HG02798 (cell line): ENCODE results near the gene ATP10A.

ENCODE experiments used
- ATAC-seq: cut with Tn5 transposase; IDR thresholded peaks from one replicate; pipeline ENCODE4 v1.9.1; 2021; ENCODE audit warnings: mild to moderate bottlenecking; ENCODE audit not compliant: unreplicated experiment, poor library complexity

The ATP10A gene

DNA sequence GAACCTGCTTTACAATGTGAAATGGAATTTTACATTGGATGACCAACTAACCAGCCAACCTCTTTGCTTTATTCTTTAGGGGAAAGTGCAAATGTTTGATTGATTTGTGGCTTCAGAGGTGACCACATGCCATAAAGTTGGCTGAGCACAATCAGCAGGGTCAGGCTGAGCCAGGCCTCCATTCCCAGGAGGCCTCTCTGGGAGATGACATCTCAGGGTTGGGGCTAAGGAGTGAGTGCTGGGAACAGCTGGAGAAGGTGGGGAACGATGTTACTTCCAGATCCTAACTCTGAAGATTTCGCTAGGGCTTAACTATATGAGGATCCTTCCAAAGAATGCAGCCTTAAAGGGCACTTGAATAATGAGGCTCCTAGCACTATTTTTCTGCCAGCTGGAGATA is 131.7 kb downstream of the ATP10A start:
- no peak for ATAC-seq

GRCh38 chr15:25730918-25731317 is 132.2 kb downstream of the ATP10A start:
- no peak for ATAC-seq

DNA sequence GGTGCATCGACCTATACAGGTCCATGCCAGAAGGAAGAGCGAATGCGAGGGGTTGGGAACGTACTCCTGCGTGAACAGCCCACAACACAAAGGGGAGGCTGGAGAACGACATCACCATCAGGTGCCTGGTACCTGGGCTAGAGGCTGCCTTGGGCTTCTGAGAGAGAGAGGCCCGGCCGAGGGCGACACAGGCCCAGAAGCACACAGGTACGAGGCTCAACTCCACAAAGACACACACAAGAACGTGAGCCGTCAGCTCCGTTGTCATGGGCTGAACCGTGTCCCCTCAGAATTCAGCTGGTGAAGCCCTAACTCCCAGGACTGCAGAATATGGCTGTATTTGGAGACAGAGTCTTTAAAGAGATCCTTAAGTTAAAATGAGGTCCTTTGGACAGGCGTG is 134.3 kb downstream of the ATP10A start:
- no peak for ATAC-seq

DNA sequence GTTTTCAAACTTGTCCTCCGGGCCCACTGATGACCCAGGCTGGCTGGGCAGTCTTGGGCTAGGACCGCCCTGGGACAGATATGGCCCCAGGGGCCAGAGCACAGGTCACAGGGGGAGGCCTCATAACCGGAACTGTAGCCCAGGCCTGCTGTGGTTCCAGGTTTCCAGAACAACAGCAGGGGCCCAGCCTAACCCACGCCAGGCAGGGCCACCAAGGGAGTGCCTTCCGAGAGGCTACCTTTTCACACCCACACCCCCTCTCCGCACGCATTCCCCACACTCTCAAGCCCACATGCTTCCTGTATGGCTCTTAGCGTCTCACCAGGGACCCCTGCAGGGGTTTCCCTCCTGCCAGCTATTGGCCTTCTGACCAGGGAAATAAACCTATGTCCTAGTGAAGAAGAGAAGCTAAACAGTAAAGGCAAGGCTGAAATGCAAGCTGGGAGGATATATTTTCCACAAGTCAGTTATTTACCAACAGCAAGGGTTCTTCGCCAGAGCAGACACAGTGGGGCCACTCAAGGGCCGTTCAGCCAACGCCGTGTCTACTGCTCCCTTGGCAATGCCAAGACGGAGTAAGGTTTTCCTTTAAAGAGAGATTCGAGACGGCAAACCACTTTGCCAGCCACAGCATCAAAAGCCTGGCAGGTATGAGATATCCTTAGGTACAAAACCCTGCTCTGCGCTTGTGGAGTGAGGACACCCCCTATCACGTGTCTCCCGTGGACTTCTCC is 135.1 kb downstream of the ATP10A start:
- ATAC-seq, result no peak

- no peak for ATAC-seq
Measured at GRCh38 chr15:25727116-25727515, 136.0 kb downstream of the ATP10A start.

- ATAC-seq, result no peak
Measured at GRCh38 chr15:25725758-25726157, 137.4 kb downstream of the ATP10A start.

GRCh38 chr15:25724899-25725298 is 138.2 kb downstream of the ATP10A start:
- ATAC-seq, result no peak

GRCh38 chr15:25721605-25721955 is 141.5 kb downstream of the ATP10A start:
- no peak for ATAC-seq

DNA sequence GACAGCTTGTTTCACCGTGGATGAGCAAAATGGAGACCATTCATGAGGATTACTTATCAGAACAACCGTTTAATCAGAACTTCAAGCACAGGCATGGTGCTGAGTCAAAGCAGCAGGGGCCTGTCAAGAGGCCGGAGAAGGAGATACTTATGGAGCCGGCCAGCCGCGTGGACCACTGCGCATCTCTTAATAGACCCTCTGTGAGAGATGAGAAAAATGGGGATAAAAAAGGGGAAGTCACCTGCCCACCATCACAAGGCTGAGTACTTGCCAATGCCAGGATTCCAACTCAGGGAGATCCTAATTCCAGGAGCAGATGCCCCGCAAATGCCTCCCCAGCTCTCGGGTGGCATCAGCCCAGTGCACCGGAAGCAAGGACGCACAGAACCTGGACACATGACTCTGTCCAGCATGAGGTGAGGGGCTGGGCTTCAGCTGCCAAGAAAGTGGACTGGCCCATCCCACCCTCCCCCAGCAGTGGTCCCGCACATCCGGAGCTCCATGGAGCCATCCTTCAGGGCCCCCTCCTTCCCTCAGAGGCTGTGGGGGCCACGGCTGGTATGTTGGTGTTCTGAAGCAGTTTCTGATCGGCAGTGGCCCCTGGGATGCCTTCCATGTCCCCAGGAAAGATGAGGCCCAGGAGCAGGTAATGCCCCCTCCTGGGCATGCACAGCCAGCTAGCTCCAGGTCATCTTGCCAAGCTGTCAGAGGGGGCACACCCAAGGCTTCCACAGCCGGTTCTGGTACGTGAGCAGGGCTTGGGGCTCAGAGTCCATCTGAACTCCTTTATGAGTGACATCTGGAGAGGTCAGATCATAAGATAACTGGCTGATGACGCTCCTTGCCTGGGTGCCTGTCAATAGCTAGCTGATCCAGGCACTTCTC is 143.8 kb downstream of the ATP10A start:
- no peak for ATAC-seq

- no peak for ATAC-seq
Measured at GRCh38 chr15:25718597-25718996, 144.5 kb downstream of the ATP10A start.

GRCh38 chr15:25718169-25718536 is 145.0 kb downstream of the ATP10A start:
- no peak for ATAC-seq

DNA sequence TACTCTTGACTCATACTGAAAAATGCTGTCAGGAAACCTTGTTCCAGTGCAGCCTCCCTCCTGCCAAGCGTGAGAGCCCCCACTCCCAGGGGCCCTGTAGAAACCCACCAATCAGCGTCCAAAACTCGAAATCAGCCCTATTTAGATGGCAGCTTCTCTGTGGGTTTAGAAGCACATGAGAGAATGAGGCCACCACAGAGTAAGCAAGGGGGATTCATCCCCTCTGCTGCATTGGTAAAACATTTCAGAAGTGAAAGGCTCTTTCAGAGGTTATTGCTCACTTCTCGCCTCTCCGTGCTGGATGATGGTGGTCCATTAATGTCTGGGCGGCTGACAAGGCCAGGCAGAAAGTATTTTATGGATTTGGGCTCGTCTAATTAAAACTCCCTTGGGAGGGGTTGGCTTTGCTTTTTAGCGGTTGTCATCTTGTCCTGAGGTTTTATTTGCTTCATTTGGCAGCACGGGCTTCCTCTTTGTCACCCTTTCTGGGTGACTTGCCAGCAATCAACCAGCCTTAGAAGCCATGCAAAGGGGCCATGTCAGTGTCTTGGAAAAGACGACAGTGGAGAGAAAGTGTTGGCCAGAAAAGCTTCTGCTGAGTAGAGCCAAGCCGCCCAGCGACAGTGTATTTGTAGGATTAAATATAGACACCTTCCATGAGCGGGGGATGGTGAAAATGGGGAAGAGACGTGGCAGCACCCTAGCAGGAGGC is 145.5 kb downstream of the ATP10A start:
- ATAC-seq, result no peak

GRCh38 chr15:25717127-25717456 is 146.0 kb downstream of the ATP10A start:
- ATAC-seq, result no peak

DNA sequence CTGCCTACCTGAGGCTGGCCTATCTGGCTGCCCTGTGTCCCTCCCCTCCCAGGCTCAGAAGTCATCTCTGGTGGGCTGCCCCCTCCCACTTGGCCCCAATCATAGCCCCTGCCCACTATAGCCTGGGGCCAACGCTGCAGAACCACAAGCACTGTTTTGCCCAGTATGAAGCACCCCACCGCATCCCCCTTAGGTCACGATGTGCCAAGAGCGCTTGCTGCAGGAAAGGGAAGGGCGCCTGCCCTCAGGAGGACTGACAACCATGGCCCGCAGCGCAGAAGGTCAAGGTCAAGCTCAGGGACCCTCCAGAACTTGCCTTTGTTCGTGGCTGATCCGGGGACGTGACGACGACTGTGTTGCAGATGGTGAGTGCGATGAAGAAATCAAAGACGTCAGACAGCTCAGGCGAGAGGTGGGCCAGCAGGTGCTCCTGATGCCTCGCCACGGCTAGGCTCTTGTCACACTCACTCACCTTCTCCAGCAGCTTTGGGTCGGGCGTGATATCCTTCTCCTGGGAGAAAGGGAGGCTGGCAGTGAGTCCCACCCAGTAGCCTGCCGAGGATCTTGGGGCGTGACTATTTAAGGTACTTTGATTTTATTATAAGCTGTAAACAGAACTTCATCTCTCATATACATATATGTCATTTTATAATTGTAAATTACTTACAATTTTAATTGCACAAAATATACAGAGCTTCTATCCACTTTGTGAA is 146.6 kb downstream of the ATP10A start:
- no peak for ATAC-seq

GRCh38 chr15:25715536-25716413 is 147.4 kb downstream of the ATP10A start:
- ATAC-seq, result no peak

GRCh38 chr15:25714538-25714840 is 148.6 kb downstream of the ATP10A start:
- ATAC-seq, result no peak

GRCh38 chr15:25713736-25714537 is 149.2 kb downstream of the ATP10A start:
- no peak for ATAC-seq

- no peak for ATAC-seq
Measured at GRCh38 chr15:25712961-25713355, 150.2 kb downstream of the ATP10A start.
